Inferior parietal cortex (tissue), 1 donor: ENCODE results near the gene TAOK3.
"Not testable (repeated sequence)": the region's sequence is repeated elsewhere in the genome, so short reads cannot be mapped to it uniquely, and the experiment has no call there.

Experiments
- DNase-seq: peaks from one replicate; pipeline ENCODE4 v3.0.0-alpha.2; 2016; ENCODE audit errors: extremely low spot score

TAOK3 gene

GRCh38 chr12:118137148-118137678 lies 235.5 kb downstream of the TAOK3 start:
- no peak for DNase-seq

GRCh38 chr12:118136559-118137003 lies 236.1 kb downstream of the TAOK3 start:
- peak; percentile 45 for DNase-seq

GRCh38 chr12:118135788-118136558 lies 236.7 kb downstream of the TAOK3 start, which contains the start of gene PEBP1:
Gene PEBP1, plus strand, starts transcription at chr12:118136124. Its CDS starts 86 bp downstream, at chr12:118136210.
- DNase-seq = peak; percentile 95

- DNase-seq = not testable (repeated sequence)
These were observed 243.3 kb downstream of the TAOK3 start for GRCh38 chr12:118129436-118129835.

- no peak for DNase-seq
These were observed 244.8 kb downstream of the TAOK3 start for GRCh38 chr12:118127867-118128266.

- no peak for DNase-seq
These were observed 246.5 kb downstream of the TAOK3 start for GRCh38 chr12:118126119-118126757.

- DNase-seq = no peak
These were observed 247.0 kb downstream of the TAOK3 start for GRCh38 chr12:118125743-118126118.

- no peak for DNase-seq
These were observed 248.3 kb downstream of the TAOK3 start for GRCh38 chr12:118124333-118124874.

- DNase-seq = no peak
These were observed 250.4 kb downstream of the TAOK3 start for GRCh38 chr12:118122264-118122663.

- DNase-seq = peak; percentile 81
These were observed 251.9 kb downstream of the TAOK3 start for GRCh38 chr12:118120579-118121363.

- DNase-seq = no peak
These were observed 253.2 kb downstream of the TAOK3 start for GRCh38 chr12:118119449-118119879.

GRCh38 chr12:118109088-118109487 lies 263.6 kb downstream of the TAOK3 start:
- DNase-seq = no peak

GRCh38 chr12:118107694-118108093 lies 265.0 kb downstream of the TAOK3 start:
- no peak for DNase-seq

GRCh38 chr12:118107011-118107410 lies 265.7 kb downstream of the TAOK3 start:
- DNase-seq = no peak

GRCh38 chr12:118103601-118104382 lies 268.9 kb downstream of the TAOK3 start, which contains the start of gene VSIG10:
Gene VSIG10, minus strand, starts transcription at chr12:118104011. Its CDS starts 340 bp downstream, at chr12:118103671.
- peak; percentile 19 for DNase-seq

GRCh38 chr12:118103201-118103600 lies 269.5 kb downstream of the TAOK3 start:
- no peak for DNase-seq

- DNase-seq = no peak
These were observed 270.1 kb downstream of the TAOK3 start for GRCh38 chr12:118102609-118103008.

- DNase-seq = no peak
These were observed 270.6 kb downstream of the TAOK3 start for GRCh38 chr12:118102070-118102469.

GRCh38 chr12:118101051-118101450 lies 271.7 kb downstream of the TAOK3 start:
- no peak for DNase-seq
